GM21515 (cell line): ENCODE results near the gene CRB2.

Experiments
- ATAC-seq: cut with Tn5 transposase; IDR thresholded peaks from one replicate; pipeline ENCODE4 v1.9.1; 2021; ENCODE audit not compliant: unreplicated experiment

CRB2 gene

GRCh38 chr9:123377211-123377971 lies 21.4 kb downstream of the CRB2 start:
- ATAC-seq: no peak

GRCh38 chr9:123378025-123378424 lies 22.0 kb downstream of the CRB2 start:
- ATAC-seq: no peak

- no peak for ATAC-seq
These were observed 23.1 kb downstream of the CRB2 start for GRCh38 chr9:123378956-123379660.

GRCh38 chr9:123380852-123381705 lies 25.1 kb downstream of the CRB2 start:
- ATAC-seq: no peak

- ATAC-seq: no peak
These were observed 26.9 kb downstream of the CRB2 start for GRCh38 chr9:123382653-123383511.

GRCh38 chr9:123383512-123384170 lies 27.6 kb downstream of the CRB2 start:
- no peak for ATAC-seq

GRCh38 chr9:123387686-123388085 lies 31.7 kb downstream of the CRB2 start:
- no peak for ATAC-seq

- no peak for ATAC-seq
These were observed 33.1 kb downstream of the CRB2 start for GRCh38 chr9:123389070-123389469.

GRCh38 chr9:123389698-123390097 lies 33.7 kb downstream of the CRB2 start:
- no peak for ATAC-seq

GRCh38 chr9:123390337-123391135 lies 34.5 kb downstream of the CRB2 start:
- ATAC-seq: no peak

- ATAC-seq: no peak
These were observed 35.2 kb downstream of the CRB2 start for GRCh38 chr9:123391233-123391632.

- no peak for ATAC-seq
These were observed 35.9 kb downstream of the CRB2 start for GRCh38 chr9:123391946-123392345.

GRCh38 chr9:123392802-123393201 lies 36.8 kb downstream of the CRB2 start:
- no peak for ATAC-seq

- ATAC-seq: no peak
These were observed 38.6 kb downstream of the CRB2 start for GRCh38 chr9:123394291-123395235.

- ATAC-seq: no peak
These were observed 39.3 kb downstream of the CRB2 start for GRCh38 chr9:123395276-123395688.

GRCh38 chr9:123395689-123396511 lies 39.9 kb downstream of the CRB2 start:
- ATAC-seq: no peak

- ATAC-seq: no peak
These were observed 42.0 kb downstream of the CRB2 start for GRCh38 chr9:123397975-123398374.
